Neural progenitor cell (in vitro differentiated cells): Measurements from ENCODE around the gene RHBDL3.

ENCODE experiments used
- CTCF ChIP-seq: fragments of 200-600 bp; sonication (generic); IDR thresholded peaks from 2 replicates; pipeline ENCODE4 v1.5.1; 2017; ENCODE audit warnings: antibody characterized with exemption, mild to moderate bottlenecking
- EZH2 ChIP-seq: fragments of 200-600 bp; sonication (generic); IDR thresholded peaks from 2 replicates; pipeline ENCODE4 v1.6.1; 2017; ENCODE audit warnings: antibody characterized with exemption, mild to moderate bottlenecking, moderate library complexity
- EZH2phosphoT487 ChIP-seq: fragments of 200-600 bp; sonication (generic); IDR thresholded peaks from 2 replicates; pipeline ENCODE4 v1.6.1; 2017; ENCODE audit warnings: antibody characterized with exemption

- no peak for TF ChIP-seq EZH2
- no peak for TF ChIP-seq CTCF
- TF ChIP-seq EZH2phosphoT487: no peak
These were observed 80.4 kb downstream of the RHBDL3 start for GRCh38 chr17:32345951-32346600.
